Tibial nerve (tissue), 4 donors: Measurements from ENCODE around the gene COX7A2. TPM values are rescaled to one million over a fixed set of nuclear protein-coding genes. Genes with fewer than 3 reads are reported as not detected.
A peak's percentile ranks its signal among the peaks of the same experiment; 100 is the strongest.

Experiments
- DNase-seq, 2 donors: peaks; one replicate each; pipeline ENCODE4 v3.0.0-alpha.2; 2019; ENCODE audit warnings: low spot score in 2 of 2
- H3K27ac ChIP-seq, 4 donors: fragments of 200-600 bp; sonication (generic) in 3 of 4; one replicate each; pipeline ENCODE4 v1.5.1; 2017 to 2019; ENCODE audit warnings: mild to moderate bottlenecking in 1 of 4
- H3K27me3 ChIP-seq, 2 donors: fragments of 200-600 bp; sonication (generic) in 1 of 2; one replicate each; pipeline versions ENCODE4 v1.5.1 to v1.6.0; 2017 to 2019
- H3K36me3 ChIP-seq, 3 donors: fragments of 200-600 bp; sonication (generic); one replicate each; pipeline ENCODE4 v1.5.1; 2018 to 2019
- H3K4me1 ChIP-seq, 4 donors: fragments of 200-600 bp; sonication (generic) in 3 of 4; one replicate each; pipeline ENCODE4 v1.5.1; 2017 to 2019
- H3K4me3 ChIP-seq, 4 donors: fragments of 200-600 bp; sonication (generic) in 3 of 4; one replicate each; pipeline ENCODE4 v1.5.1; 2017 to 2019; ENCODE audit warnings: mild to moderate bottlenecking in 1 of 4, moderate library complexity in 1 of 4
- H3K9me3 ChIP-seq, 4 donors: fragments of 200-600 bp; sonication (generic) in 3 of 4; one replicate each; pipeline ENCODE4 v1.5.1; 2017 to 2019
- EP300 ChIP-seq, 2 donors: sonication (generic); formaldehyde crosslinking; IDR thresholded peaks; one replicate each; pipeline ENCODE4 v1.6.1; 2017; ENCODE audit warnings: antibody characterized with exemption in 2 of 2, mild to moderate bottlenecking in 1 of 2
- POLR2A ChIP-seq, 2 donors: fragments of 450-650 bp; IDR thresholded peaks; one replicate each; pipeline ENCODE4 v1.6.1; 2017; ENCODE audit warnings: antibody characterized with exemption in 2 of 2, mild to moderate bottlenecking in 2 of 2, moderate library complexity in 2 of 2
- WGBS, 2 donors: methylation state at CpG; one replicate each; pipeline ENCODE4 v1.1.5; 2018; 5-methylcytosine and 5-hydroxymethylcytosine counted together
- total RNA-seq, 4 donors: library from RNA; depleted of rRNA; stranded (reverse); fragments of >200 nt; gene quantifications; one replicate each; pipeline ENCODE4 v1.1.0, GENCODE V29; 2016
- TF ChIP-seq, protein P1 (sequence below), 5 experiments: fragments of 200-600 bp in 3 of 5; fragments of 450-650 bp in 2 of 5; sonication (generic) in 3 of 5; IDR thresholded peaks; one replicate each; pipeline ENCODE4 v1.5.1; 2016 to 2019; ENCODE audit warnings: antibody characterized with exemption in 5 of 5, mild to moderate bottlenecking in 3 of 5, moderate library complexity in 2 of 5

Gene COX7A2
- total RNA-seq, 4 donors from 2014 or later: 178 to 529 (median 230) TPM

DNA sequence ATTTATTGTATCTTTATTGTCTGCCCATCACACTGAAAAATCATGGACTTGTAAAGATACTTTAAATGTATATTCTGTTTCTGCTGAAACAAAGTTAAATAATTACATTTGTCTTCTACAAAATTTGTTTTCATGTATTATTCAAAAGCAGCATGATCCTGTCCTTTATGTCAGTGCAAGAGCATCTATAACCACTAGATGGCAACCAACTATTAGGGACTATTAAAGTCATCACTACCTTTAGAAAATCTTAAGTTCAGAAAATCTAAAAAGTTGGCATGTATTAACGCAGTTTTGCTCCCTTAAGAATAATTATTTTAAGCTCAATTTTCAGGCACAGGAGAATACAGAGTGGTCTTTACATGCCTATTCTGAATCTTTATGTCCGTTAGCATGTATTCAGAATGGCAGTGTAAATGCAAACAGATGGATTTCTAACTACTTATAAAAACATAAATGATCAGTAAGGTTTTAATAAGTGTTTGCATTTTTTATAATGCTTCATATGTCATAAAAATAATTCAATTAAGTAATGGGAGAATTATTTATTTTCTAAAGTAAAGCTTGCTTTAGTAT is 23.2 kb upstream of the COX7A2 start:
- H3K27ac ChIP-seq: no peak overlapping the region
- 46 to 51% methylated on average over 2 of the region's 2 CpGs for WGBS, 2 donors

DNA sequence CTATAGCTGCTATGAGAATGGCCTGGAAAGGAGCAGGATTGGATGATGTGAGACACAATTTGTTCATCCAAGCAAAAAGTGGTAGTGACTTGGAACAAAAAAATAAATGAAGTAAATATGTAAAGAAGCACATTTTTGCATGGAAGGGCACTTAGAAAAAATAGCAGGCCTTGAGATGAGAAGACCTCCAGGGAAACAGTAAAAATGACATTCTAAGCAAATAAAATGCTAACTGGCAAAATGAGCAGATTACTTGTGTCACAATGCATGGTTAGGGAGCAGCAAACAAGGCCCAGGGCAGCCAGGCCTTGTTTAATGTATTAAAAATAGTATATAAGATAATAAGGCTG is 19.8 kb upstream of the COX7A2 start:
- Histone ChIP-seq H3K9me3 (no peaks in the 10 kb centered on the region), H3K27me3 (no peaks in the 10 kb centered on the region), H3K4me1 (peaks cover 0 to 33% (median 9%) of the 10 kb centered on the region in 4 donors), H3K27ac (no peak overlapping the region), H3K4me3 (no peak overlapping the region), H3K36me3 (peaks cover 0 to 57% (median 4%) of the 10 kb centered on the region in 3 donors)
- TF ChIP-seq EP300 (IDR thresholded peaks at IDR 0.05) (no peak), POLR2A (IDR thresholded peaks at IDR 0.05) (no peak)
- DNase-seq: no peak

More for the DNA sequence above, 23.2 kb upstream of the COX7A2 start:
- Histone ChIP-seq H3K9me3 (no peaks in the 10 kb centered on the region), H3K4me3 (no peak overlapping the region), H3K4me1 (peaks cover 0 to 42% (median 9%) of the 10 kb centered on the region in 4 donors), H3K27me3 (no peaks in the 10 kb centered on the region), H3K36me3 (peaks cover 0 to 27% (median 4%) of the 10 kb centered on the region in 3 donors)
- TF ChIP-seq POLR2A (IDR thresholded peaks at IDR 0.05) (no peak), EP300 (IDR thresholded peaks at IDR 0.05) (no peak)
- TF ChIP-seq, protein P1, sequence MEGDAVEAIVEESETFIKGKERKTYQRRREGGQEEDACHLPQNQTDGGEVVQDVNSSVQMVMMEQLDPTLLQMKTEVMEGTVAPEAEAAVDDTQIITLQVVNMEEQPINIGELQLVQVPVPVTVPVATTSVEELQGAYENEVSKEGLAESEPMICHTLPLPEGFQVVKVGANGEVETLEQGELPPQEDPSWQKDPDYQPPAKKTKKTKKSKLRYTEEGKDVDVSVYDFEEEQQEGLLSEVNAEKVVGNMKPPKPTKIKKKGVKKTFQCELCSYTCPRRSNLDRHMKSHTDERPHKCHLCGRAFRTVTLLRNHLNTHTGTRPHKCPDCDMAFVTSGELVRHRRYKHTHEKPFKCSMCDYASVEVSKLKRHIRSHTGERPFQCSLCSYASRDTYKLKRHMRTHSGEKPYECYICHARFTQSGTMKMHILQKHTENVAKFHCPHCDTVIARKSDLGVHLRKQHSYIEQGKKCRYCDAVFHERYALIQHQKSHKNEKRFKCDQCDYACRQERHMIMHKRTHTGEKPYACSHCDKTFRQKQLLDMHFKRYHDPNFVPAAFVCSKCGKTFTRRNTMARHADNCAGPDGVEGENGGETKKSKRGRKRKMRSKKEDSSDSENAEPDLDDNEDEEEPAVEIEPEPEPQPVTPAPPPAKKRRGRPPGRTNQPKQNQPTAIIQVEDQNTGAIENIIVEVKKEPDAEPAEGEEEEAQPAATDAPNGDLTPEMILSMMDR (IDR thresholded peaks at IDR 0.05): peak; percentile 71 to 73 (median 72)
- DNase-seq: no peak

DNA sequence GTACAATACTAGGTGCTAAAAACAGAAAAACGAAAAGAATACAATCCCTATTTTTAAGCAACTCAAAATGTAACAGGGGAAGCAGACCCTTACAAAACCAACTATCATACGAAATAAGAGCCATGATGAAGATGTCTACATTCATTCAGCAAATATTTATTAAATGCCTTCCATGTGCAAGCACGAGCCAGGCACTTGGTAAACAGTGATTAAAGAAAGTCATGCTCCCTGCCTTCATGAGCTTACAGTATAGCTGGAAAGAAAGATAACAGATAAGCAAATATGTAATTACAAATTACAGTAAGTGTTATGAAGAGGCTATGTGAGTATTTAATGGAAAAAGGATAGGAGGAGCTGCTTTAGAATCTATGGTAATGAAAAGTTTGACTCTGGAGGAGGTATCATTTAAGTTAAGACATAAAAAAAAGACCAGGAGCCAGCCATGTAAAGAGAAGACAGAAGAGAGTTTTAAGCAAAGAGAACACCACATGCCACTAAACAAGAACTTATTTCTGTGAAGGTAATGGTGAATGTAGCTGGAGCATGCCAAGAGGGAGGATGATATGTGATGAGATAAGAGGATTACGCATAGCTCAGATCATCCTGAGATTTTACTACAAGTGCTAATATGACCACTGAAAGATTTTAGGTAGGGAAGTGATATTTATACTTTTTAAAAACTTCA is 19.3 kb upstream of the COX7A2 start:
- Histone ChIP-seq H3K9me3 (no peaks in the 10 kb centered on the region), H3K27ac (no peak overlapping the region), H3K4me1 (peaks cover 0 to 28% (median 6%) of the 10 kb centered on the region in 4 donors), H3K27me3 (no peaks in the 10 kb centered on the region), H3K36me3 (peaks cover 0 to 62% (median 4%) of the 10 kb centered on the region in 3 donors), H3K4me3 (no peak overlapping the region)
- DNase-seq: no peak
- WGBS, 2 donors: 88% methylated on average over 4 of the region's 4 CpGs
- TF ChIP-seq, protein P1 (IDR thresholded peaks at IDR 0.05): no peak
- TF ChIP-seq POLR2A (IDR thresholded peaks at IDR 0.05): no peak
- no peak for TF ChIP-seq EP300 (IDR thresholded peaks at IDR 0.05)

DNA sequence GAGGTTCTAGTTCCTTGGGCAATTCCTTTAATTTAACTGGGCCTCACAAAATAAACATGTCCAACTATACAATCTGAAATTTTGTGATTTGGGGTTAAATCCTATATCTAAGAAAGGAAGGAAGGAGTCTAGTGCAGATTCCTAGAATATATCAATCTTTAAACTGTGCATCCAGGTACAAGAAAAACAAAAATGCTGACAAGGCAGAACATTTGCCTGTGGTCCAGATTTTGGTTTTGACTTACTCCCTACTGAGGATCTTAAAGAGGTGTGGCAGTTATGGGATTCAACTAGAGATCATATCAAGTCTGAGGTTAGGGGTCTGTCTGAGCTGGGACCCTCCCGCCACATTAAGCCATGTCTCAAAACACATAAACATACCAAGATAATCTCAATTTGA is 17.7 kb upstream of the COX7A2 start:
- peaks cover 0 to 75% (median 4%) of the 10 kb centered on the region in 3 donors for H3K36me3 ChIP-seq
- H3K27me3 ChIP-seq: no peaks in the 10 kb centered on the region
- no peak overlapping the region for H3K4me3 ChIP-seq
- no peak for TF ChIP-seq EP300 (IDR thresholded peaks at IDR 0.05)
- TF ChIP-seq, protein P1 (IDR thresholded peaks at IDR 0.05): no peak
- no peak for TF ChIP-seq POLR2A (IDR thresholded peaks at IDR 0.05)
- H3K27ac ChIP-seq: no peak overlapping the region
- H3K9me3 ChIP-seq: no peaks in the 10 kb centered on the region
- H3K4me1 ChIP-seq: peaks cover 0 to 18% (median 0%) of the 10 kb centered on the region in 4 donors
- no peak for DNase-seq
- 92 to 100% methylated on average over 1 of the region's 1 CpG for WGBS, 2 donors

DNA sequence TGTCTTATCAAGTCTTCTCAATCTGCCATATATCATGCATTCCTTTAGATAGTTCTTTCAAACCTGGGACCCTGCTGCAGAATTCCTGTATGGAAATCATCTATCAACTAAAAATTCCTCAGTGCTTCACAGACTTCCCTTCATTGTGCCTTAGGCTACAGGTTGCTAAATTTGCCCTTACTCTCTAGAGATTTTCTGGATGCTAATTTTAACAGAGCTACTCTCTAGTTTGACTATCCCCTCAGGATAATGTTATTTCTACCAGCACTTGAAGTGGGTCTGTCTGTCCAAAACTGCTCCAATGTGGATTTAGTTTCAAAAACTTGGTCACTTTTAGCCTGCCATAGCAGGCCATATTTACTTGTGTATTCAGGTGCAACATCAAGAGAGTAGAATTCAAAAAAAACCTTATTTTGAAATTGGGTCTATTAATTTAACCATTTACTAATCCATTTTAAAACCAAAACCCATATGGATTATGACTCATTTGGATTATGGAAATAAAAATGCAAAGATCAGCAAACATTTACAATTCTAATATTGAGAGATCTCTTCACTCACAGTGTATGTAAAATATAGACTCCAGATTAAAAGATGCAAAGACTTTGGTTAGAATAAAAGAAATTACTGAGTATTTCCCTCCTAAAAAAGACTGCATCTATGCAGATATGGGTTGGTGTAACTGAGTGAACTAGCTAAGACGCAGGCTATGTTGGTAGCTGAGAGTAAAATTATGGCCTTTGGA is 13.9 kb upstream of the COX7A2 start:
- 95 to 100% methylated on average over 1 of the region's 1 CpG for WGBS, 2 donors
- Histone ChIP-seq H3K36me3 (peaks cover 0 to 74% (median 0%) of the 10 kb centered on the region in 3 donors), H3K9me3 (no peaks in the 10 kb centered on the region), H3K27me3 (no peaks in the 10 kb centered on the region), H3K4me3 (no peak overlapping the region), H3K27ac (no peak overlapping the region), H3K4me1 (peaks cover 0 to 5% (median 0%) of the 10 kb centered on the region in 4 donors)
- DNase-seq: no peak
- TF ChIP-seq EP300 (IDR thresholded peaks at IDR 0.05): no peak
- TF ChIP-seq, protein P1 (IDR thresholded peaks at IDR 0.05): no peak
- TF ChIP-seq POLR2A (IDR thresholded peaks at IDR 0.05): no peak
